HG02610 (cell line): Measurements from ENCODE around the gene RASIP1.
"Not testable (repeated sequence)": the region's sequence is repeated elsewhere in the genome, so short reads cannot be mapped to it uniquely, and the experiment has no call there.

Source experiments
- ATAC-seq: cut with Tn5 transposase; IDR thresholded peaks from one replicate; pipeline ENCODE4 v1.9.1; 2021; ENCODE audit warnings: mild to moderate bottlenecking, moderate library complexity; ENCODE audit not compliant: unreplicated experiment

Gene RASIP1, protein sequence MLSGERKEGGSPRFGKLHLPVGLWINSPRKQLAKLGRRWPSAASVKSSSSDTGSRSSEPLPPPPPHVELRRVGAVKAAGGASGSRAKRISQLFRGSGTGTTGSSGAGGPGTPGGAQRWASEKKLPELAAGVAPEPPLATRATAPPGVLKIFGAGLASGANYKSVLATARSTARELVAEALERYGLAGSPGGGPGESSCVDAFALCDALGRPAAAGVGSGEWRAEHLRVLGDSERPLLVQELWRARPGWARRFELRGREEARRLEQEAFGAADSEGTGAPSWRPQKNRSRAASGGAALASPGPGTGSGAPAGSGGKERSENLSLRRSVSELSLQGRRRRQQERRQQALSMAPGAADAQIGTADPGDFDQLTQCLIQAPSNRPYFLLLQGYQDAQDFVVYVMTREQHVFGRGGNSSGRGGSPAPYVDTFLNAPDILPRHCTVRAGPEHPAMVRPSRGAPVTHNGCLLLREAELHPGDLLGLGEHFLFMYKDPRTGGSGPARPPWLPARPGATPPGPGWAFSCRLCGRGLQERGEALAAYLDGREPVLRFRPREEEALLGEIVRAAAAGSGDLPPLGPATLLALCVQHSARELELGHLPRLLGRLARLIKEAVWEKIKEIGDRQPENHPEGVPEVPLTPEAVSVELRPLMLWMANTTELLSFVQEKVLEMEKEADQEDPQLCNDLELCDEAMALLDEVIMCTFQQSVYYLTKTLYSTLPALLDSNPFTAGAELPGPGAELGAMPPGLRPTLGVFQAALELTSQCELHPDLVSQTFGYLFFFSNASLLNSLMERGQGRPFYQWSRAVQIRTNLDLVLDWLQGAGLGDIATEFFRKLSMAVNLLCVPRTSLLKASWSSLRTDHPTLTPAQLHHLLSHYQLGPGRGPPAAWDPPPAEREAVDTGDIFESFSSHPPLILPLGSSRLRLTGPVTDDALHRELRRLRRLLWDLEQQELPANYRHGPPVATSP

DNA sequence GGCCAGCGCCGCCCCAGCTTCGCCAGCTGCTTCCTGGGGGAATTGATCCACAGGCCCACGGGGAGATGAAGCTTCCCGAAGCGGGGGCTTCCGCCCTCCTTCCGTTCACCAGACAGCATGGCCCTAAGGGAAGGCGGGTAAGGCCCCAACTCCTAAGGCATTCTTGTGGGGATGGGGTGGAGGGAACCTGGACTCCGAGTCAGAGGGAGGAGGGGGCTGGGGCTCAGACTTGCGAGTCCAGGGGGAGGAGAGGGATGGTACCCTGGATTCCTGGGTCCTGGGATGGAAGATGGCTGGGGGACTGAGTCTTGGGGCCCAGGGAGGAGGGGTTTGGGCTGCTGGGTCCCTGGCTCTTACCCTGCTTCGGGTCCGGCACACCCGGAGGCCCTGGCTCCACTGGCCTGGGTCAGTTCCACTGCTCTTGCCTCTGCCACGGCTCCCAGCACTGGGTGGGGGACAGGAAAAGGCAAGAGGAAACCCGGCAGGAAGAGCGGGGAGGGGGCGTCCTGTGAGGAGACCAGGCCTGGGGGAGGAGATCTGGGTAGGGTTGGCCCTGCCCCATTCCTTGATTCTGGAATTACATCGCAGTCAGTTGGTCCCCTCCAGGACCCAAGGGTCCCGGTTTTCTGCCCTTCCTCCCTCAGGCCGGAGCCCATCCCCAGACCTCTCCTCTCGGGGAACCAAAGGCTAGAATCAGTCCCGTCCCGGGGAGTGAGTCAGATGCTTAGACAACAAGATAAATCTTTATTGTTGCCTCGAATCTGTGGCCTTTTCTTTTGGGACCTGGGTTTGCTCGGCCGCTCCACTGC is at the start of gene RASIP1:
Gene RASIP1, minus strand, starts transcription at position 447 of the 809 bp plus-strand sequence. Its CDS starts 328 bp downstream, at position 119.
- ATAC-seq = no peak

DNA sequence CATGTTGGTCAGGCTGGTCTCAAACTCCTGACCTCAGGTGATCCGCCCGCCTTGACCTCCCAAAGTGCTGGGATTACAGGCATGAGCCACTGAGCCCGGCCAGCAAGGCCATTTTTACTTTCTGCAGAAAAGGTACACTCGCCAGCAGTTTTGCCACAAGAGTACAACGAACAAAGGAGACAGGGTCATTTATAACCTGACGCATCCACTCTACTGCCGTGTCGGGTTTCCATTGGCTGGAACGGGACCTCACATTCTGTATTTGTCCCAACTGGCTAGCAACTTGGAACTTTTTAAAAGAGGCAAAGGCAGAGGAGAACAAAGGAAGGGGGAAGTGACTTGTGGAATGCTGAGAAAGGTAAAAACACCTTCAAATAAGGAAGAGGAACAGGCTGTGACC is 46.9 kb upstream of the RASIP1 start:
- ATAC-seq = not testable (repeated sequence)

- ATAC-seq = not testable (repeated sequence)
These were observed 46.0 kb upstream of the RASIP1 start for GRCh38 chr19:48786422-48786821.

DNA sequence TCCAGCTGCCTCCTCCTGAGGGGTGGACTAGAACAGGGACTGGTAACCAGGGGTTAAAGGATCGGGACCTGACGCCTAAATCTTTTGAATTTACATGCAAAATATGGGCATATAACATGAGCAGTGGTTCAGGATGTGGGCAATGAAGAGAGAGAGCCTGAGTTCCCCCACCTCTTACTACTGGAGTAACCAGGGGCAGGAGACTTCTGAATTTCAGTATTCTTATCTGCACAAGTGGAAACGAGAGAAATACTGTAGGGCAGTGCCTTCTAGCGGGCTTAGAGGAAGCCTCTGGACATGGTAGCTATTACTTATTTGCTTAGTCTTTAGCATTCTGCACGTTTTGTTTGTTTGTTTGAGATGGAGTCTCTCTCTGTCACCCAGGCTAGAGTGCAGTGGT is 44.1 kb upstream of the RASIP1 start:
- ATAC-seq = no peak

DNA sequence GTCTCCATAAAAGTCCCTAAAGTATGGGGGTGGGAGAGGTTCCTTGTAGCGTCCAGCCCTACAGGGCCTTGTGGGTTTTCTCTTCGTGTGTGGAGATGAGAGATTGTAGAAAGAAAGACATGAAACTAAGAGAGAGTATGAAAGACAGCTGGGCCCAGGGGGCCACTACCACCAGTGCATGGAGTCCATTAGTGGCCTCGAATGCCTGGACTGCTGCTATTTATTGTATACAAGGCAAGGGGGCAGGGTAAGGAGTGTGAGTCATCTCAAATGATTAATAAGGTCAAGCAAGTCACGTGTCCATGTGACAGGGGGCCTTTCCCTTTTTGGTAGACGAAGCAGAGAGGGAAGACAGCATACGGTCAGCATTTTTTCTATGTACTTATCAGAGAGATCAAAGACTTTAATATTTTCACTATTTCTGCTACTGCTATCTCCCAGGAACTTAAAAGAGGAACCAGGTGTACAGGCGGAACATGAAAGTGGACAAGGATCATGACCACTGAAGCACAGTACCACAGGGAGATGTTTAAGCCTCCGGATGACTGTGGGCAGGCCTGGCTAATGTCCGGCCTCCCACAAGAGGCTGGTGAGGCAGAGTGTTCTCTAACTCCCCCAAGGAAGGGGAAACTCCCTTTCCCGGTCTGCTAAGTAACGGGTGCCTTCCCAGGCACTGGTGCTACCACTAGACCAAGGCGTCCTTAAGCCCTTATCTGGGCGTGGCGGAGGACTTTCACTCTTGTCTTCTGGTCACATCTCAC is 40.4 kb upstream of the RASIP1 start:
- no peak for ATAC-seq

- ATAC-seq = no peak
These were observed 39.2 kb upstream of the RASIP1 start for GRCh38 chr19:48779636-48780035.

DNA sequence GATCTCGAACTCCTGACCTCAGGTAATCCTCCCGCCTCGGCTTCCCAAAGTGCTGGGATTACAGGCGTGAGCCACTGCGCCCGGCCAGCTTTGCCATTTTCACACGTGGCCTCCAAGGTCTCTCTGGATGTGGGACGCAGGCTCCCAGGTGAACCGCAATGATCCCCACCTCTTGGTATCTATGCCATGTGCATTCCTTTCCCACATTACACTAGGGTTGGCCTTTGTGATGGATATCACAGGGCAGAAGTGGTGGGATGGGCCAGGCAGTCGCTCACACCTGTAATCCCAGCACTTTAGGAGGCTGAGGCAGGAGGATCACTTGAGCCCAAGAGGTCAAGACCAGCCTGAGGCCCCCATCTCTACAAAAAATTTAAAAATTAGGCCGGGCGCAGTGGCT is 37.3 kb upstream of the RASIP1 start:
- no peak for ATAC-seq

DNA sequence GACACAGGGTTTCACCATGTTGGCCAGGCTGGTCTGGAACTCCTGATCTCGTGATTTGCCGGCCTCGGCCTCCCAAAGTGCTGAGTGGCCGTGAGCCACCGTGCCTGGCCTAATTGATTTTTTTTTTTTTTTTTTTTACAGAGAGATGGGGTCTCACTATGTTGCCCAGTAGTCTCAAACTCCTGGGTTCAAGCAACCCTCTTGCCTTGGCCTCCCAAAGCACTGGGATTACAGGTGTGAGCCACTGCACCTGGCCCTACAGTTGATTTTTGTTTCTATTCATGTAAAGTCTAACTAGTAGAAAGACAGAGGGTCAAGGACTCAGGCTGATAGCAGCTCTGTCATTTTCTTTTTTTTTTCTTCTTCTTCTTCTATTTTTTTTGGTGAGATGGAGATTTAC is 36.7 kb upstream of the RASIP1 start:
- no peak for ATAC-seq

GRCh38 chr19:48772503-48772953 is 32.1 kb upstream of the RASIP1 start:
- ATAC-seq = no peak

GRCh38 chr19:48770734-48771472 is 30.5 kb upstream of the RASIP1 start:
- ATAC-seq = no peak

DNA sequence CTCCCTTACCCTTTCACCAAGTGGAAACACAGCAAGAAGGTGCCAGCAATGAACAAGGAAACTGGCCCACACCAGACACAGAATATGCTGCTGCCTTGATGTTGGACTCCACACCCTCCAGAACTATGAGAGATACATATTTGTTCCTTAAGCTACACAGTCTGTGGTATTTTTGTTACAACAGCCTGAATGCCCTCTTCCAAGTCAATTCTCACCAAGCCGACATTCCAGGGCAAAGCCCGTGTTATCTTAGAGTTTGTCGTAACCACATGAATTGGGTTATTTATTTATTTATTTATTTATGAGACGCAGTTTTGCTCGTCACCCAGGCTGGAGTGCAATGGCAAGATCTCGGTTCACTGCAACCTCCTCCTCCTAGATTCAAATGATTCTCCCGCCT is 29.9 kb upstream of the RASIP1 start:
- no peak for ATAC-seq

GRCh38 chr19:48768994-48769713 is 28.7 kb upstream of the RASIP1 start:
- ATAC-seq = no peak

GRCh38 chr19:48768171-48768753 is 27.9 kb upstream of the RASIP1 start:
- ATAC-seq = not testable (repeated sequence)

DNA sequence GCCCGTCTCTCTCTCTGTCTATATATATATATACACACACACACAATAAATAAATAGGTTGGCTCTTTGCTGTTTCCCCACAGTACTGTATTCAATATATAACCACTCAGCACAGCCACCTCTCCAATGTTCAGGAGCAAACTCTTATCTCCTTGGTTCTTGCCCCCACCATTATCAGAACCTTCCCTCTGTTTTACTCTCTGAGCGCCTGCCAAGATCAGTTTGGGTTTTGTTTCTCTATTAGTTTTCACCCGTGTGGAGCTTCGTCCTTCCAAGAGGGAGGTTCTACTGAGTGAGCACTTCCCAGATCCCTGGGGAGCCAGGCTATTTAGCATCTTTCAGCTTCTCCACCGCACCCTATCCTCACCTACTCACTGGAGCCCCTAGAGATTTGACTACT is 25.4 kb upstream of the RASIP1 start:
- ATAC-seq = not testable (repeated sequence)

DNA sequence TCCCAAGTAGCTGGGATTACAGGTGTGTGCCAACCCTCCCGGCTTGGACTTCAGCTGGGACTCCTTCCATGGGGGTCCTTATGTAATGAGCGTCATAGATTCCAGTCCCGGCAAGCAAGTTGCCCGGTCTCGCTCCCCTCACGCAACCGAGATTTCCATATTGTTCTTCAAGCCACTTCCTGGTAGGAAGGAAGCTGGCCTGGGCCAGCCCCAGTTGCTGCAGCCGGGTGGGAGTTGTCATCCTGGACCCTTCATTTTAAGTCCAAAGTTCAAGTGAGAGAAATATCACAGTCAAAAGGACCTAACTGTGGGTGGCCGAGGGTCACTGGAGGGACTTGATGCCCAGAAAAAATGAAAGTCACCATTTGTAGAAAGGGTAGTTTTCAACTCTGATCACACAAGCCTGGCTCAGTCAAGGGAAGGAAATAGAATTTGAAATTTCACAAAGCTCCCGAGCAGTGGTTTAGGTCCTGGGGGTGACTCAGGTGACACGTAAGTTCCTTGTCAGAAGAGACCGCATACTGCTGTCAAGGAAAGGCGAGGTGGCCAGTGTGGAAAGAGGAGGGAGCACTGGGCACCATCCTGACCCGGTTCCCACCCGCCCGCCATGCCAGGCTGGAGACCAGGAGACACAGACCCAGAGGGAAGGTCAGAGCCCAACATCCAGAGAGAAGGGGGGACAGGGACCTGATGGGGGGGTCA is 20.2 kb upstream of the RASIP1 start:
- ATAC-seq = no peak

DNA sequence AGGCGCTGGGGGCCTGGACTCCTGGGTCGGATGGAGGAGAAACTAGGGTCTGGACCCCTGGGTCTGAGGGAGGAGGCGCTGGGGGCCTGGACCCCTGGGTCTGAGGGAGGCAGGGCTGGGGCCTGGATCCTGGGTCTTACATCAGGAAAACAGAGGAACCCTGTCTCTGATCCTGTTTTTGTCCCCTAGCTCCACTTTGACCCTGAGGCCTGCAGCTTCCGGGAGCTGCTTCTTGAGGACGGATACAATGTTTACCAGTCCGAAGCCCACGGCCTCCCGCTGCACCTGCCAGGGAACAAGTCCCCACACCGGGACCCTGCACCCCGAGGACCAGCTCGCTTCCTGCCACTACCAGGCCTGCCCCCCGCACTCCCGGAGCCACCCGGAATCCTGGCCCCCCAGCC is 17.3 kb upstream of the RASIP1 start:
- no peak for ATAC-seq

GRCh38 chr19:48757089-48757675 is 16.8 kb upstream of the RASIP1 start:
- ATAC-seq = no peak
